Spleen (tissue), 7 donors: ENCODE data around the gene ZNF566.

Experiments used
- CTCF ChIP-seq, 11 experiments: fragments of 200-600 bp in 7 of 11; fragments of 450-650 bp in 4 of 11; sonication (generic) in 4 of 11; IDR thresholded peaks in 8 of 11; conservative IDR thresholded peaks in 3 of 11; 1 replicate in 7 of 11; 2 replicates in 4 of 11; pipeline versions ENCODE4 v1.4.0 to v1.8.0; 2016 to 2021; ENCODE audit warnings: antibody characterized with exemption in 11 of 11, inconsistent platforms in 4 of 11, mild to moderate bottlenecking in 1 of 11
- POLR2A ChIP-seq, 3 donors: fragments of 450-650 bp; IDR thresholded peaks; one replicate each; pipeline ENCODE4 v1.5.1; 2017; ENCODE audit warnings: antibody characterized with exemption in 3 of 3, mild to moderate bottlenecking in 1 of 3
- donor health status: DM: no; HTN: no; CAD: no; lungs with moderate emphysema.
- donor health status: DM: no; HTN: no; CAD: no.
- donor health status: DM: no; HTN: no; CAD: no.

GRCh38 chr19:36418287-36419001 lies 70.9 kb downstream of the ZNF566 start, which contains the start of gene ZFP82:
- TF ChIP-seq CTCF (IDR thresholded peaks at IDR 0.05 in 8 of 11, conservative IDR thresholded peaks at IDR 0.05 in 3 of 11), result no peak
- TF ChIP-seq POLR2A (IDR thresholded peaks at IDR 0.05), result peak in 1 of 3 donors; percentile 36
